ENCODE results near the gene MYO1D.
A peak's percentile ranks its signal among the peaks of the same experiment; 100 is the strongest.

The MYO1D gene

GRCh38 chr17:32792207-32792606 lies 84.7 kb downstream of the MYO1D start:
- H4K20me1 ChIP-seq (ENCODE audit: insufficient read depth, low read length) = peaks cover 10% of the 10 kb centered on the region; the same call in 1 of the 2 replicates
- H3K27ac ChIP-seq (ENCODE audit: low read length) = no peak overlapping the region
- no peak overlapping the region for H3K4me2 ChIP-seq (ENCODE audit: low read length)
- no peak overlapping the region for H2AFZ ChIP-seq (ENCODE audit: low read depth, low read length)
- H3K4me1 ChIP-seq (ENCODE audit: low read length) = no peaks in the 10 kb centered on the region
- peaks cover 28% of the 10 kb centered on the region for H3K79me2 ChIP-seq (ENCODE audit: low read length)
- no peaks in the 10 kb centered on the region for H3K27me3 ChIP-seq (ENCODE audit: low read depth, low read length)
- H3K9ac ChIP-seq (ENCODE audit: low read length) = no peak overlapping the region
- no peak for TF ChIP-seq EZH2phosphoT487 (IDR thresholded peaks at IDR 0.05; ENCODE audit: low read depth)
- TF ChIP-seq, protein P1, sequence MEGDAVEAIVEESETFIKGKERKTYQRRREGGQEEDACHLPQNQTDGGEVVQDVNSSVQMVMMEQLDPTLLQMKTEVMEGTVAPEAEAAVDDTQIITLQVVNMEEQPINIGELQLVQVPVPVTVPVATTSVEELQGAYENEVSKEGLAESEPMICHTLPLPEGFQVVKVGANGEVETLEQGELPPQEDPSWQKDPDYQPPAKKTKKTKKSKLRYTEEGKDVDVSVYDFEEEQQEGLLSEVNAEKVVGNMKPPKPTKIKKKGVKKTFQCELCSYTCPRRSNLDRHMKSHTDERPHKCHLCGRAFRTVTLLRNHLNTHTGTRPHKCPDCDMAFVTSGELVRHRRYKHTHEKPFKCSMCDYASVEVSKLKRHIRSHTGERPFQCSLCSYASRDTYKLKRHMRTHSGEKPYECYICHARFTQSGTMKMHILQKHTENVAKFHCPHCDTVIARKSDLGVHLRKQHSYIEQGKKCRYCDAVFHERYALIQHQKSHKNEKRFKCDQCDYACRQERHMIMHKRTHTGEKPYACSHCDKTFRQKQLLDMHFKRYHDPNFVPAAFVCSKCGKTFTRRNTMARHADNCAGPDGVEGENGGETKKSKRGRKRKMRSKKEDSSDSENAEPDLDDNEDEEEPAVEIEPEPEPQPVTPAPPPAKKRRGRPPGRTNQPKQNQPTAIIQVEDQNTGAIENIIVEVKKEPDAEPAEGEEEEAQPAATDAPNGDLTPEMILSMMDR (IDR thresholded peaks at IDR 0.05; ENCODE audit: low read depth, low read length) = no peak
- no peaks in the 10 kb centered on the region for H3K9me3 ChIP-seq (ENCODE audit: insufficient read depth, low read length)
- no peaks in the 10 kb centered on the region for H3K36me3 ChIP-seq (replicated peaks; ENCODE audit: low read depth, low read length)
- no peak overlapping the region for H3K4me3 ChIP-seq (ENCODE audit: low read length)

DNA sequence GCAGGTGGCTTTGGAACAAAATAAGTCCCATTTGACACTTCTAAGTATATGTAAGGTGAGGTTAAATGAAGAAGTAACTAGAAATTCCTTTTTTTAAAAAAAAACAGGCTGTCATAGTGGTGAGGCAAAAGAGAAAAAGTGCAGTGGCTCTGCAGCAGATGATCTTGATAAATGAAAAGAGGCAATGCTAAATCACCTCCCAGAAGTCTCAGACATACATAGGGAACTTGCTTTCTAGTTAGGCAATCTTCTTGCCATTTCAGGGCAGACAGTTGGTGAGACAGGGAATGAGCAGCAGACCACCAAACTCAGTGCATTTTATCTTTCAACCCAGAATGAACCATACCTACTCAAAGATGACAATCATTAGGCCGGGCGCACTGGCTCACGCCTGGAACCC lies 90.8 kb downstream of the MYO1D start:
- no peak overlapping the region for H3K27ac ChIP-seq (ENCODE audit: low read length)
- H2AFZ ChIP-seq (ENCODE audit: low read depth, low read length) = no peak overlapping the region
- no peaks in the 10 kb centered on the region for H3K27me3 ChIP-seq (ENCODE audit: low read depth, low read length)
- no peaks in the 10 kb centered on the region for H3K36me3 ChIP-seq (replicated peaks; ENCODE audit: low read depth, low read length)
- peaks cover 20% of the 10 kb centered on the region for H3K79me2 ChIP-seq (ENCODE audit: low read length)
- H3K9me3 ChIP-seq (ENCODE audit: insufficient read depth, low read length) = no peaks in the 10 kb centered on the region
- H3K4me1 ChIP-seq (ENCODE audit: low read length) = peaks cover 13% of the 10 kb centered on the region
- TF ChIP-seq, protein P1 (IDR thresholded peaks at IDR 0.05; ENCODE audit: low read depth, low read length) = no peak
- no peak for TF ChIP-seq EZH2phosphoT487 (IDR thresholded peaks at IDR 0.05; ENCODE audit: low read depth)
- H3K4me3 ChIP-seq (ENCODE audit: low read length) = no peak overlapping the region
- no peak overlapping the region for H3K9ac ChIP-seq (ENCODE audit: low read length)
- 0 out of 2 replicates have a peak, but pooled peaks cover 4% of the 10 kb centered on the region for H4K20me1 ChIP-seq (ENCODE audit: insufficient read depth, low read length)
- no peak overlapping the region for H3K4me2 ChIP-seq (ENCODE audit: low read length)

GRCh38 chr17:32784113-32784512 lies 92.8 kb downstream of the MYO1D start:
- H2AFZ ChIP-seq (ENCODE audit: low read depth, low read length) = no peak overlapping the region
- H3K79me2 ChIP-seq (ENCODE audit: low read length) = peaks cover 18% of the 10 kb centered on the region
- no peaks in the 10 kb centered on the region for H3K9me3 ChIP-seq (ENCODE audit: insufficient read depth, low read length)
- H3K9ac ChIP-seq (ENCODE audit: low read length) = no peak overlapping the region
- TF ChIP-seq EZH2phosphoT487 (IDR thresholded peaks at IDR 0.05; ENCODE audit: low read depth) = no peak
- TF ChIP-seq, protein P1 (IDR thresholded peaks at IDR 0.05; ENCODE audit: low read depth, low read length) = no peak
- no peak overlapping the region for H3K27ac ChIP-seq (ENCODE audit: low read length)
- H3K27me3 ChIP-seq (ENCODE audit: low read depth, low read length) = no peaks in the 10 kb centered on the region
- peak overlapping the region; percentile 8; the same call in 1 of the 2 replicates for H3K4me2 ChIP-seq (ENCODE audit: low read length)
- 0 out of 2 replicates have a peak, but pooled peaks cover 4% of the 10 kb centered on the region for H4K20me1 ChIP-seq (ENCODE audit: insufficient read depth, low read length)
- no peak overlapping the region for H3K4me3 ChIP-seq (ENCODE audit: low read length)
- no peaks in the 10 kb centered on the region for H3K36me3 ChIP-seq (replicated peaks; ENCODE audit: low read depth, low read length)
- peaks cover 13% of the 10 kb centered on the region for H3K4me1 ChIP-seq (ENCODE audit: low read length)

GRCh38 chr17:32783602-32784001 lies 93.3 kb downstream of the MYO1D start:
- H3K9me3 ChIP-seq (ENCODE audit: insufficient read depth, low read length) = no peaks in the 10 kb centered on the region
- peaks cover 18% of the 10 kb centered on the region for H3K79me2 ChIP-seq (ENCODE audit: low read length)
- no peak overlapping the region for H3K9ac ChIP-seq (ENCODE audit: low read length)
- no peak overlapping the region for H3K27ac ChIP-seq (ENCODE audit: low read length)
- TF ChIP-seq EZH2phosphoT487 (IDR thresholded peaks at IDR 0.05; ENCODE audit: low read depth) = no peak
- TF ChIP-seq, protein P1 (IDR thresholded peaks at IDR 0.05; ENCODE audit: low read depth, low read length) = peak; percentile 92
- no peak overlapping the region for H2AFZ ChIP-seq (ENCODE audit: low read depth, low read length)
- peak overlapping the region; percentile 8; the same call in 1 of the 2 replicates for H3K4me2 ChIP-seq (ENCODE audit: low read length)
- 0 out of 2 replicates have a peak, but pooled peaks cover 4% of the 10 kb centered on the region for H4K20me1 ChIP-seq (ENCODE audit: insufficient read depth, low read length)
- H3K36me3 ChIP-seq (replicated peaks; ENCODE audit: low read depth, low read length) = no peaks in the 10 kb centered on the region
- peaks cover 13% of the 10 kb centered on the region for H3K4me1 ChIP-seq (ENCODE audit: low read length)
- H3K27me3 ChIP-seq (ENCODE audit: low read depth, low read length) = no peaks in the 10 kb centered on the region
- no peak overlapping the region for H3K4me3 ChIP-seq (ENCODE audit: low read length)

All from OCI-LY3 (cell line).